PC-9 (cell line): ENCODE results near the gene FXYD3.

Experiments
- CTCF ChIP-seq: fragments of 200-600 bp; sonication (generic); conservative IDR thresholded peaks from 2 replicates; pipeline ENCODE4 v1.6.1; 2017; ENCODE audit warnings: mixed run types, antibody characterized with exemption, mild to moderate bottlenecking, moderate library complexity
- EZH2 ChIP-seq: fragments of 200-600 bp; sonication (generic); IDR thresholded peaks from 2 replicates; pipeline ENCODE4 v1.8.0; 2017; ENCODE audit warnings: antibody characterized with exemption, low read depth

GRCh38 chr19:35075202-35076025, 40.2 kb upstream of the FXYD3 start:
- TF ChIP-seq CTCF (no peak), EZH2 (no peak)
